ENCODE results near the gene EMP2.
"Not testable (repeated sequence)": the region's sequence is repeated elsewhere in the genome, so short reads cannot be mapped to it uniquely, and the experiment has no call there.

EMP2 gene

GRCh38 chr16:10559792-10560191 lies 20.6 kb downstream of the EMP2 start:
- WGBS, result 91% methylated on average over 4 of the region's 4 CpGs

GRCh38 chr16:10558746-10559641 lies 21.4 kb downstream of the EMP2 start:
- Histone ChIP-seq H3K27me3 (ENCODE audit: insufficient read depth, low read length) (no peaks in the 10 kb centered on the region), H3K9ac (ENCODE audit: low read depth, low read length) (no peak overlapping the region), H3K4me1 (ENCODE audit: insufficient read depth, low read length) (no peaks in the 10 kb centered on the region), H3K4me3 (ENCODE audit: low read length) (no peak overlapping the region), H3K27ac (ENCODE audit: low read depth, low read length) (no peak overlapping the region), H3K36me3 (ENCODE audit: insufficient read depth, low read length) (no peaks in the 10 kb centered on the region), H3K9me3 (ENCODE audit: insufficient read depth, low read depth, low read length) (peaks cover 14% of the 10 kb centered on the region)
- 91% methylated on average over 25 of the region's 25 CpGs for WGBS

More at GRCh38 chr16:10559792-10560191, 20.6 kb downstream of the EMP2 start:
- H3K9me3 ChIP-seq (ENCODE audit: insufficient read depth, low read depth, low read length), result peaks cover 18% of the 10 kb centered on the region
- H3K9ac ChIP-seq (ENCODE audit: low read depth, low read length); H3K4me1 ChIP-seq (ENCODE audit: insufficient read depth, low read length); H3K36me3 ChIP-seq (ENCODE audit: insufficient read depth, low read length); H3K27me3 ChIP-seq (ENCODE audit: insufficient read depth, low read length); H3K27ac ChIP-seq (ENCODE audit: low read depth, low read length); H3K4me3 ChIP-seq (ENCODE audit: low read length): not testable (repeated sequence)

GRCh38 chr16:10558305-10558704 lies 22.1 kb downstream of the EMP2 start:
- Histone ChIP-seq H3K36me3 (ENCODE audit: insufficient read depth, low read length) (no peaks in the 10 kb centered on the region), H3K27me3 (ENCODE audit: insufficient read depth, low read length) (no peaks in the 10 kb centered on the region), H3K27ac (ENCODE audit: low read depth, low read length) (no peak overlapping the region), H3K4me1 (ENCODE audit: insufficient read depth, low read length) (no peaks in the 10 kb centered on the region), H3K4me3 (ENCODE audit: low read length) (no peak overlapping the region), H3K9me3 (ENCODE audit: insufficient read depth, low read depth, low read length) (peaks cover 7% of the 10 kb centered on the region; the same call in 1 of the 2 replicates), H3K9ac (ENCODE audit: low read depth, low read length) (no peak overlapping the region)
- 96% methylated on average over 7 of the region's 7 CpGs for WGBS

DNA sequence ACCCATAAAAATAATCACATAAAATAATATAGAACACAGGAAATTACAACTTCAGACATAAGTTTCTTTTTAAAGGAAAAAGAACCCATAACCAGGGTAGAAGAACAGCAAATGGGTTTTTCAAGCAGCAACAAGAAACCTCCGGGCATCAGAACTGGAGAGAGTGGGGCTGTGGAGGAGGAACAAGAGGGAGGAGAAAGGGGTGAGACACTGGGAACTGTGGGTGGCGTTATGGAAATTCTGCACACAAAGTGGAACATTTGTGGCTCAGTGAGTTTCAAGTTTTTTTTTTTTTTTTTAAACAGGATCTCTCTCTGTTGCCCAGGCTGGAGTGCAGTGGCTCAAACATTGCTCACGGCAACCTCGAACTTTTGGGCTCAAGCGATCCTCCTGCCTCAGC lies 22.6 kb downstream of the EMP2 start:
- H3K4me1 ChIP-seq (ENCODE audit: insufficient read depth, low read length), result no peaks in the 10 kb centered on the region

DNA sequence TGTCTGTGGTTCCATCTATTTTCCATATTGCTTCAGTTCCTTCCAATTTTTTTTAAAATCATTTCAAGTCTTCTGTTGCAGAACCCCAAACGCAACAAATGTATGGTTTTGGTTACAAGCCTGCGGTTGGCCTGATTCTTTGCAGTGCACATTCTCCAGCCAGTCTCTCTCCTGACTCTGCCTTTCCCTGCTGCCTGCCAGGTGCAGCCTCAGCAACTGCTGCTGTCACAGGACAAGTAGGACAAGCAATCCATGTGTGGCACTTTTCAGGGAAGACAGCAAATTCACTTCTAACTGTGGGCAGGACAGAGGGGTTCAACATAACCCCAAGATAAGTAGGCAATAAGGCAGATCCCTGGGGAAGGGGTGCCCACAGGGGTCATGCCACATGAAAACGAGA lies 24.2 kb downstream of the EMP2 start:
- H3K4me3 ChIP-seq (ENCODE audit: low read length), result no peak overlapping the region
- 94% methylated on average over 3 of the region's 3 CpGs for WGBS
- H3K27ac ChIP-seq (ENCODE audit: low read depth, low read length), result no peak overlapping the region
- H3K9ac ChIP-seq (ENCODE audit: low read depth, low read length), result no peak overlapping the region
- no peaks in the 10 kb centered on the region for H3K36me3 ChIP-seq (ENCODE audit: insufficient read depth, low read length)
- H3K9me3 ChIP-seq (ENCODE audit: insufficient read depth, low read depth, low read length), result no peaks in the 10 kb centered on the region
- H3K27me3 ChIP-seq (ENCODE audit: insufficient read depth, low read length), result no peaks in the 10 kb centered on the region
- H3K4me1 ChIP-seq (ENCODE audit: insufficient read depth, low read length), result no peaks in the 10 kb centered on the region

More for the DNA sequence above, 22.6 kb downstream of the EMP2 start:
- no peaks in the 10 kb centered on the region for H3K27me3 ChIP-seq (ENCODE audit: insufficient read depth, low read length)
- peaks cover 5% of the 10 kb centered on the region; the same call in 1 of the 2 replicates for H3K9me3 ChIP-seq (ENCODE audit: insufficient read depth, low read depth, low read length)
- 96% methylated on average over 5 of the region's 5 CpGs for WGBS
- no peak overlapping the region for H3K9ac ChIP-seq (ENCODE audit: low read depth, low read length)
- no peaks in the 10 kb centered on the region for H3K36me3 ChIP-seq (ENCODE audit: insufficient read depth, low read length)
- no peak overlapping the region for H3K27ac ChIP-seq (ENCODE audit: low read depth, low read length)
- H3K4me3 ChIP-seq (ENCODE audit: low read length), result no peak overlapping the region

DNA sequence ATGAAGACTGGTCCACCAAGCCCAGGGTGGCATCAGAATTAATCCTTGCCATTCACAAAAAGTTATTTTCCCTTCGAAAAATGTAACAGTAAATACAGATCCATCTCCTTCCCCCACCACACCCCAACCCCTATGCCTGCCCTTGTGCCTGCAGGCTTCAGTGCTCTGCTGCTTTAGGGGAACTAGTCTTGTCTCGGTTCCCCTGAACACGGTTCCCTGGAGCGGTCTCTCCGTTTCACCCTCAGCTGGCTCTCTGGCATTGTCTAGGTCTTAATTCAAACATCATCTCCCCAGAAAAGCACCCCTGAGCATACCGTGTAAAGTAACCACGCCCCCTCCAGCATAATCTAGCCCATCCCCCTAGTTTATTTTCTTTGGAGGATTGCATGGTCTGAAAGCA lies 25.8 kb downstream of the EMP2 start:
- H3K9me3 ChIP-seq (ENCODE audit: insufficient read depth, low read depth, low read length), result 0 out of 2 replicates have a peak, but pooled peaks cover under 1% of the 10 kb centered on the region
- no peak overlapping the region for H3K4me3 ChIP-seq (ENCODE audit: low read length)
- H3K4me1 ChIP-seq (ENCODE audit: insufficient read depth, low read length), result no peaks in the 10 kb centered on the region
- no peaks in the 10 kb centered on the region for H3K36me3 ChIP-seq (ENCODE audit: insufficient read depth, low read length)
- no peak overlapping the region for H3K27ac ChIP-seq (ENCODE audit: low read depth, low read length)
- H3K9ac ChIP-seq (ENCODE audit: low read depth, low read length), result no peak overlapping the region
- 91% methylated on average over 7 of the region's 7 CpGs for WGBS
- H3K27me3 ChIP-seq (ENCODE audit: insufficient read depth, low read length), result no peaks in the 10 kb centered on the region

DNA sequence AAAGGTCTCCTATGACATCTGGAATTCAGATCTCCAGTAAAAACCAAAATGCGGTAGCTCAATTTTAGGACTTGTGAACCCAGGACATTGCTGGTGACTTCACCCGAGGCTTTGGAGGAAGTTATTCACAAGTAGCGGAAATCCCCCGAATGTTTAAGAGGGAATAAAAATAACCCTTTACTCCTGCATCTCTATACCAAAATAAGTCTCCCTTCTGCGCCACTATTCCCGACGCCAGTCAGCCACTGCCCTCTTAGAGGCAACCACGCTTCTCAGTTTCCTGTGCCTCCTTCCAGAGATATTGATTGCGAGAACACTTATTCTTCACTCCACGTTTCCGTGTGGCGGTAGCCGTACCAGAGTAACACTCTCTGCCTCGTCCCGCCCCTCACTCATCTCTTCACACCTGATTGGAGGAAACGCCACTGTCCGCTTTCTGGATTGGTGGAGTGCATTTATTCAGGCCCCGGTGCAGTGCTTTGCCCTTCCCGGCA lies 27.4 kb downstream of the EMP2 start:
- WGBS, result 87% methylated on average over 19 of the region's 19 CpGs
- Histone ChIP-seq H3K27ac (ENCODE audit: low read depth, low read length) (no peak overlapping the region), H3K4me3 (ENCODE audit: low read length) (no peak overlapping the region), H3K9me3 (ENCODE audit: insufficient read depth, low read depth, low read length) (peaks cover 15% of the 10 kb centered on the region), H3K4me1 (ENCODE audit: insufficient read depth, low read length) (no peaks in the 10 kb centered on the region), H3K9ac (ENCODE audit: low read depth, low read length) (no peak overlapping the region), H3K27me3 (ENCODE audit: insufficient read depth, low read length) (no peaks in the 10 kb centered on the region), H3K36me3 (ENCODE audit: insufficient read depth, low read length) (no peaks in the 10 kb centered on the region)

DNA sequence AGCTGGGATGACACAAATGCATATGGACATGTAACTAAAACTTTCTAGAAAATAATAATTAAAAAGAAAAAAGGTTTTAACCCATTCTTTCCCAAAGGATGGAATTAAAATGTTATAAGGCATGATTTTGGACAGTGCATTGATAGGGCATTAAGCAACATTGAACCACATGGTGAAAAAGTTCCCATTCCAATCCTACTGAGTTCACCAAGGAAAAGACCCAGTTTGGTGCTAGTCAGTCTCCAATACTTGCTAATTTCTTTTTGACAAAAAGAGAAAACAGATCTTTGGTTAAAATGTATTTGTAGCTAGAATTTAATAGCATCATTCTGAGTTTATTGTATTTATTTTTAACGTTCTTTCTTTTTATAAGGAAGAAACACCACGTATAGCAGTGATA lies 28.1 kb downstream of the EMP2 start:
- no peaks in the 10 kb centered on the region for H3K36me3 ChIP-seq (ENCODE audit: insufficient read depth, low read length)
- no peak overlapping the region for H3K4me3 ChIP-seq (ENCODE audit: low read length)
- WGBS, result 100% methylated on average over 1 of the region's 2 CpGs
- H3K27ac ChIP-seq (ENCODE audit: low read depth, low read length), result no peak overlapping the region
- no peak overlapping the region for H3K9ac ChIP-seq (ENCODE audit: low read depth, low read length)
- H3K27me3 ChIP-seq (ENCODE audit: insufficient read depth, low read length), result no peaks in the 10 kb centered on the region
- H3K4me1 ChIP-seq (ENCODE audit: insufficient read depth, low read length), result no peaks in the 10 kb centered on the region
- H3K9me3 ChIP-seq (ENCODE audit: insufficient read depth, low read depth, low read length), result peaks cover 16% of the 10 kb centered on the region

GRCh38 chr16:10551881-10552280 lies 28.5 kb downstream of the EMP2 start:
- 86% methylated on average over 2 of the region's 2 CpGs for WGBS
- no peak overlapping the region for H3K9ac ChIP-seq (ENCODE audit: low read depth, low read length)

DNA sequence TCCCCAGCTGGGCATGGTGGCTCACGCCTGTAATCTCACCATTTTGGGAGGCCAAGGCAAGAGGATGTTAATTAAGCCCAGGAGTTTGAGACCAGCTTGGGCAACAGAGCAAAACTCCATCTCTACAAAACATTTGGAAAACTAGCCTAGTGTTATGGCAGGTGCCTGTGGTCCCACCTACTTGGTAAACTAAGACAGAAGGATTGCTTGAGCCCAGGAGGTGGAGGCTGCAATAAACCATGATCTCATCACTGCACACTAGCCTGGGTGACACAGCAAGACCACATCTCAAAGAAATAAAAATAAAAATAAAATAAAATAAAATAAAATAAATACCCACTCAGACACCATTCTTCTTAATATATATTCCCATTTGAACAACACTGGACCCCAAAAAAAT lies 32.0 kb downstream of the EMP2 start:
- Histone ChIP-seq H3K27me3 (ENCODE audit: insufficient read depth, low read length) (no peaks in the 10 kb centered on the region), H3K4me3 (ENCODE audit: low read length) (no peak overlapping the region), H3K9ac (ENCODE audit: low read depth, low read length) (no peak overlapping the region), H3K27ac (ENCODE audit: low read depth, low read length) (no peak overlapping the region), H3K4me1 (ENCODE audit: insufficient read depth, low read length) (no peaks in the 10 kb centered on the region), H3K9me3 (ENCODE audit: insufficient read depth, low read depth, low read length) (peaks cover 16% of the 10 kb centered on the region), H3K36me3 (ENCODE audit: insufficient read depth, low read length) (peaks cover 14% of the 10 kb centered on the region)
- WGBS, result 82% methylated on average over 1 of the region's 1 CpG

More at GRCh38 chr16:10551881-10552280, 28.5 kb downstream of the EMP2 start:
- H3K27me3 ChIP-seq (ENCODE audit: insufficient read depth, low read length), result no peaks in the 10 kb centered on the region
- H3K36me3 ChIP-seq (ENCODE audit: insufficient read depth, low read length), result 0 out of 2 replicates have a peak, but pooled peaks cover under 1% of the 10 kb centered on the region
- peaks cover 16% of the 10 kb centered on the region for H3K9me3 ChIP-seq (ENCODE audit: insufficient read depth, low read depth, low read length)
- no peaks in the 10 kb centered on the region for H3K4me1 ChIP-seq (ENCODE audit: insufficient read depth, low read length)
- no peak overlapping the region for H3K4me3 ChIP-seq (ENCODE audit: low read length)
- H3K27ac ChIP-seq (ENCODE audit: low read depth, low read length), result no peak overlapping the region

GRCh38 chr16:10547708-10548107 lies 32.7 kb downstream of the EMP2 start:
- Histone ChIP-seq H3K27me3 (ENCODE audit: insufficient read depth, low read length) (no peaks in the 10 kb centered on the region), H3K9ac (ENCODE audit: low read depth, low read length) (no peak overlapping the region), H3K4me1 (ENCODE audit: insufficient read depth, low read length) (no peaks in the 10 kb centered on the region), H3K4me3 (ENCODE audit: low read length) (no peak overlapping the region), H3K27ac (ENCODE audit: low read depth, low read length) (no peak overlapping the region), H3K9me3 (ENCODE audit: insufficient read depth, low read depth, low read length) (peaks cover 16% of the 10 kb centered on the region), H3K36me3 (ENCODE audit: insufficient read depth, low read length) (peaks cover 15% of the 10 kb centered on the region)
- WGBS, result 94% methylated on average over 6 of the region's 6 CpGs

Measured in HUES64 (cell line).